Measurements from ENCODE around the gene AANAT. TPM values are rescaled to one million over a fixed set of nuclear protein-coding genes. Genes with fewer than 3 reads are reported as not detected.

Gene AANAT
- total RNA-seq, 1 donor from 2014 or later, result not detected

DNA sequence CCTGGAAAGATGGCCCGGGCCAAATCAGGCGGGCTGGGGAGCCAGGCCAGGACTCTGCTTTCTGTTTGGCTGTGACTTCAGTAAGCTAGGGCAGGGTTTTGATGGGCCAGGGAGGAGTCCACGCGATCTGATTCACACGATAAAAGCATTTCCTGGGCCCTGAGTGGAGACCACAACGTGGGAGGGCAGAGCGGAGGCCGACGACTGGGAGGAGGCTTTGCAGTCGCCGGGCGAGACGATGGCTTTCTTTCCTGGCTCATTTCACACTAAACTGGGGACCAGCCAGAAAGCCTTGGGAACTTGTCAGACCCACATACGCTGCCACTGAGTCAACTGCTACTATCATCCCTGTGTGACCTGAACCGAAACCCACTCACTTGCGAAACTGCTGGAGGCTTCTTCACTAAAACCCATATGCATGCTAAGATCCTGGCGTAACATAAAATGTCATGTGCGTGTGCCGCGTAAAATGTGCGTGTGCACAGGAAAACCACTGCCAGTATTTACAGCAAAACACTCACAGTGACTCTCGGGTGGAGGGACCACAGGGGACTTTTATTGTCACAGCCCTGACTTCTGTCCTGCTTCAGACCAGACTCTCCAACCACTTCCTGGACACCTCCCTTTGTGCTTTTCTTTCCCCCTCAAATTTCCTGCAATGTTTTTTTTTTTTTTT, 48.0 kb downstream of the AANAT start:
- intact Hi-C loops (cut with DNase I), result loop anchor here (1.0 kb wide), 1 partner anchor 14 kb away; no protein-coding TSS in a partner anchor
- DNase-seq (ENCODE audit: low spot score), result no peak

- no peak for DNase-seq (ENCODE audit: low spot score)
- intact Hi-C loops (cut with DNase I), result no loop called here
These were observed 50.2 kb downstream of the AANAT start for GRCh38 chr17:76517638-76518038.

DNA sequence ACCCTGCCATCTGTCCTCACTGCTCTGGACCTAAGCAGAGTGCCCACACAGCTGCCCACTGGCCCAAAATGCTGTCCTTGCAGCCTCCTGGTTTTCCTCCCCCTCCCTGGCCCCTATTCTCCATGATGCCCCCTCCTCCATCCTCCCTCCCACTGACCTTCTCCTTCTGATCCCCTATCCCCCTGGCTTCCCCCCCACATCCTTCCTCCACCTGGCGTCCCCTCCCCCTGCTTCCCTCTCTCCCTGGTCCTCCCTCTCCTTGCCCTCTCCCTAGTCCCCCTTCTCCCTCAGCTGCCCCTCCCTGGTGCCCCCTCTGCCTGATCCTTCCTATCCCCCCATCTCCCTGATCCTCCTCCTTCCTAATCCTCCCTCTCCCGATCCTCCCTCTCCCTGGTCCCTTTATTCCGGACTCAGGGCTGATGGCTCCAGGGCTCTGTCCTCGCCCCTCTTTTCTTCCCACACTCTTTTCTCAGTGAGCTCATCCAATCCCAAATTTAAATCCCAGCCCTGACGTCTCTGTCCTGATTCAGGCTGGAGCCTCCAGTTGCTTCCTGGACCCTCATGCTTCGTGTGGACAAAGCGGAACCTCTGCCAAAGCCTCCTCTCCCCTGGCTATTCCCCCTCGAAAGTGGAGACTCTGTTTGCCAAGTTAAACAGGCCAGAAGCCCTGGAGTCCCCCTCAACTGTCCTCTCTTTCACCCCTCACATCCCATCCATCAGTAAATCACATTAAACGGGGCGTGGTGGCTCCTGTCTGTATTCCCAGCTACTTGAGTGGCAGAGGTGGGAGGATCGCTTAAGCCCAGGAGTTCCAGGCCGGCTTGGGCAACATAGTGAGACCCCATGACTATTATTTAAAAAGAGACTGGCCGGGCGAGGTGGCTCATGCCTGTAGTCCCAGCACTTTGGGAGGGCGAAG, 51.9 kb downstream of the AANAT start:
- intact Hi-C loops (cut with DNase I), result no loop called here
- no peak for DNase-seq (ENCODE audit: low spot score)

Other genes starting within 250 kb of the AANAT start
- 2.5 TPM for gene RNF157, start 227.1 kb upstream of the AANAT start, total RNA-seq
- gene UBALD2, start 202.3 kb upstream of the AANAT start, total RNA-seq, result 22.7 TPM
- gene QRICH2, start 159.3 kb upstream of the AANAT start, total RNA-seq, result 1.8 TPM
- 25.8 TPM for gene PRPSAP1, start 113.7 kb upstream of the AANAT start, total RNA-seq
- 11.0 TPM for gene SPHK1, start 83.0 kb upstream of the AANAT start, total RNA-seq
- 31.1 TPM for gene UBE2O, start 14.5 kb upstream of the AANAT start, total RNA-seq
- 11.5 TPM for gene RHBDF2, start 33.8 kb downstream of the AANAT start, total RNA-seq
- gene CYGB, start 70.1 kb downstream of the AANAT start, total RNA-seq, result 17.6 TPM
- gene PRCD, start 72.4 kb downstream of the AANAT start, total RNA-seq, result 2.7 TPM
- 6.2 TPM for gene ST6GALNAC2, start 118.3 kb downstream of the AANAT start, total RNA-seq
- 1.9 TPM for gene ST6GALNAC1, start 176.2 kb downstream of the AANAT start, total RNA-seq
- 666 TPM for gene MXRA7, start 243.4 kb downstream of the AANAT start, total RNA-seq

All from cardiac septum (tissue), 1 donor.